Activated CD8-positive, alpha-beta T cell treated with anti-CD3 and anti-CD28 coated beads for 36 hours (primary cell): Measurements from ENCODE around the gene GRAP2. TPM values are rescaled to one million over a fixed set of nuclear protein-coding genes. Genes with fewer than 3 reads are reported as not detected.

Source experiments
- ATAC-seq: fragments of 200-7000 bp; cut with Tn5 transposase; one replicate; pipeline ENCODE4 v1.10.0; 2021; ENCODE audit warnings: mild to moderate bottlenecking, moderate library complexity
- CTCF ChIA-PET: fragments of 350-600 bp; sonication (Branson Sonifier 250); formaldehyde crosslinking; loops from one replicate; lab custom pipeline; 2021; ENCODE audit warnings: antibody characterized with exemption; lab: Charles Lee
- POLR2A ChIA-PET: fragments of 350-600 bp; sonication (Branson Sonifier 250); formaldehyde crosslinking; loops from one replicate; lab custom pipeline; 2021; ENCODE audit warnings: antibody characterized with exemption; lab: Charles Lee
- DNase-seq: peaks from one replicate; pipeline ENCODE4 v3.0.0-alpha.2; 2020
- H3K27ac Mint-ChIP-seq: one replicate; pipeline ENCODE4 v1.8.0; 2021; ENCODE audit warnings: mild to moderate bottlenecking, mixed read lengths
- H3K27me3 Mint-ChIP-seq: one replicate; pipeline ENCODE4 v1.8.0; 2021; ENCODE audit warnings: mixed read lengths
- H3K36me3 Mint-ChIP-seq: one replicate; pipeline ENCODE4 v1.8.0; 2021; ENCODE audit warnings: low read depth, mixed read lengths
- H3K4me1 Mint-ChIP-seq: one replicate; pipeline ENCODE4 v1.8.0; 2021; ENCODE audit warnings: low read depth, mixed read lengths
- H3K4me3 Mint-ChIP-seq: one replicate; pipeline ENCODE4 v1.8.0; 2021; ENCODE audit warnings: mild to moderate bottlenecking, moderate library complexity, mixed read lengths
- H3K9me3 Mint-ChIP-seq: one replicate; pipeline ENCODE4 v1.8.0; 2021; ENCODE audit warnings: mixed read lengths
- intact Hi-C: fragments of 100-400 bp; cut with micrococcal nuclease; formaldehyde crosslinking; loops from one replicate; pipeline ENCODE4 v1.10.0; 2022
- total RNA-seq, 2 experiments: library from RNA; stranded (reverse); gene quantifications; one replicate each; pipeline ENCODE4 v1.2.3, GENCODE V29; 2021
- TF ChIP-seq, protein P1 (sequence below): fragments of 200-600 bp; IDR thresholded peaks from one replicate; pipeline ENCODE4 v1.8.0; 2022; ENCODE audit warnings: antibody characterized with exemption, mild to moderate bottlenecking

Gene GRAP2
- total RNA-seq, 2 experiments from 2014 or later = 83.2 to 86.8 TPM

DNA sequence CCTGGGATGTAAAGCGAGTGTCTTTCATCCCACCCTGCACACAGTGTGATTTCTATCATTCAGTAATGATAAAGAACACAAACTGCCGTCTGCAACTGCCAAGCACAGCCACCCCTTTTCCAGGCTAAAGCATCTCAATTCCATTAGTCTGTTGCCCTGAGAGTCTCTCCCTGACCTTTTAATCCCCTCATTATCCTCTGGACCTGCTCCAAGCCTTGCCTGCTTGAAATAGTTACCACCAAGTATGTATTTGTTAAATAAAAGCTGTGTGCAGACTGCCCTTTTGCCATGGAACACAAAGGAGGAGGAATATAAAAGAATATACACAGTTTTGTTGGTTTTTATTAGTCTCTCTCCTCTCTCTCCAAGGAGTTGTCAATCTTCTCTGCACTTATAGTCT, 13.0 kb downstream of the GRAP2 start:
- peaks cover 13% of the 10 kb centered on the region for H3K36me3 Mint-ChIP-seq
- TF ChIP-seq, protein P1, sequence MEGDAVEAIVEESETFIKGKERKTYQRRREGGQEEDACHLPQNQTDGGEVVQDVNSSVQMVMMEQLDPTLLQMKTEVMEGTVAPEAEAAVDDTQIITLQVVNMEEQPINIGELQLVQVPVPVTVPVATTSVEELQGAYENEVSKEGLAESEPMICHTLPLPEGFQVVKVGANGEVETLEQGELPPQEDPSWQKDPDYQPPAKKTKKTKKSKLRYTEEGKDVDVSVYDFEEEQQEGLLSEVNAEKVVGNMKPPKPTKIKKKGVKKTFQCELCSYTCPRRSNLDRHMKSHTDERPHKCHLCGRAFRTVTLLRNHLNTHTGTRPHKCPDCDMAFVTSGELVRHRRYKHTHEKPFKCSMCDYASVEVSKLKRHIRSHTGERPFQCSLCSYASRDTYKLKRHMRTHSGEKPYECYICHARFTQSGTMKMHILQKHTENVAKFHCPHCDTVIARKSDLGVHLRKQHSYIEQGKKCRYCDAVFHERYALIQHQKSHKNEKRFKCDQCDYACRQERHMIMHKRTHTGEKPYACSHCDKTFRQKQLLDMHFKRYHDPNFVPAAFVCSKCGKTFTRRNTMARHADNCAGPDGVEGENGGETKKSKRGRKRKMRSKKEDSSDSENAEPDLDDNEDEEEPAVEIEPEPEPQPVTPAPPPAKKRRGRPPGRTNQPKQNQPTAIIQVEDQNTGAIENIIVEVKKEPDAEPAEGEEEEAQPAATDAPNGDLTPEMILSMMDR = no peak
- ATAC-seq = no peak
- POLR2A ChIA-PET = interaction anchor here (1.1 to 12.7 kb wide), 5 partner anchors 10 to 33 kb away, joined by 3 to 270 read pairs (median 4); no protein-coding TSS in a partner anchor
- H3K27ac Mint-ChIP-seq = peak overlapping the region; percentile 92
- H3K9me3 Mint-ChIP-seq = no peaks in the 10 kb centered on the region
- peaks cover 82% of the 10 kb centered on the region for H3K4me1 Mint-ChIP-seq
- H3K27me3 Mint-ChIP-seq = no peaks in the 10 kb centered on the region
- no peak for DNase-seq
- peak overlapping the region; percentile 80 for H3K4me3 Mint-ChIP-seq
- CTCF ChIA-PET = interaction anchor here (1.1 to 11.2 kb wide), 3 partner anchors 12 to 107 kb away, joined by 3 to 130 read pairs (median 9); no protein-coding TSS in a partner anchor
- intact Hi-C loops = loop anchor here (2.0 to 5.0 kb wide), 2 partner anchors 13 to 382 kb away; partner anchors contain the start of gene RPS19BP1

DNA sequence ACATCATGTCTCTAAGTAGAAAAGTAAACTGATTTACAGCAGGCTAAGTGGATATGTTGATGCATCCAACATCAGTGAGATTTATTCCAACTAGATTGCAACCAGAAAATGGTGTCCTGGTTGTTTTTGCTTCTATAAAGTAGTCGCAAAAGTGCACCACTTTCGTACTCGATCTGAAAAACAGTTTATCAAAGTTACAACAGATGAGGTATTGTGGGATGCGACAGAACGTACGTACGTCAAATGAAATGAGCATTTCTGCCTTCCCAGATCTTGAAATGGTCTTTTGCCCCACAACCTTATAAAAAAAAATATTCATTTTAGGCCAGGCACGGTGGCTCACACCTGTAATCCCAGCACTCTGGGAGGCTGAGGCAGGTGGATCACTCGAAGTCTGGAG, 13.7 kb downstream of the GRAP2 start:
- POLR2A ChIA-PET = interaction anchor here (1.1 to 12.7 kb wide), 4 partner anchors 10 to 27 kb away, joined by 4 to 270 read pairs (median 12); no protein-coding TSS in a partner anchor
- intact Hi-C loops = loop anchor here (5.0 kb wide), 1 partner anchor 382 kb away; the partner anchor contains the start of gene RPS19BP1
- ATAC-seq (no peak), DNase-seq (no peak)
- H3K4me1 Mint-ChIP-seq = peaks cover 80% of the 10 kb centered on the region
- H3K27me3 Mint-ChIP-seq = no peaks in the 10 kb centered on the region
- peaks cover 14% of the 10 kb centered on the region for H3K36me3 Mint-ChIP-seq
- peak overlapping the region; percentile 80 for H3K4me3 Mint-ChIP-seq
- H3K27ac Mint-ChIP-seq = peak overlapping the region; percentile 92
- TF ChIP-seq, protein P1 = no peak
- CTCF ChIA-PET = interaction anchor here (1.1 to 11.2 kb wide), 5 partner anchors 9 to 28 kb away, joined by 3 to 130 read pairs (median 7); no protein-coding TSS in a partner anchor
- H3K9me3 Mint-ChIP-seq = no peaks in the 10 kb centered on the region

DNA sequence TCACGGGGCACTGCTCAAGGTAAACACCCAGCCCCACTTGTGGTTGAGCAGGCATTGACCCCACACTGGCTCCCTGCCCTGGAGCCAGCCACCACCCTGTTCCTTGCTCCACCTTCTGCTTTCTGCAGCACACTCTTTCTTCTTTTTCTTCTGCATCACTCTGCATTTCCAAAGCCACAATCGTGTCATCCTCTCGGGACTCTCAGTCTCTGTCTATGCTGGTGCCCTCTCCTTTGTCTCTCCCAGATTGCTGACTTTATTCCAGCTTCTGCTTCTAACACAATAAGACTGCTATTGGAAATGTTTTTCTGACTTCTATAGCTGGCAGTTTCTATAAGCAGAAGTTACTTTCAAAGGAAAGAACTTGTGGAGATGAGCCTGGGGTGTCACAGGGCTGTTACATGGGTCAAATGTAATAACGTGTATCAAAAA, 14.4 kb downstream of the GRAP2 start:
- CTCF ChIA-PET = interaction anchor here (1.1 to 3.3 kb wide), 7 partner anchors 10 to 109 kb away, joined by 3 to 29 read pairs (median 5); no protein-coding TSS in a partner anchor
- TF ChIP-seq, protein P1 = no peak
- H3K27me3 Mint-ChIP-seq = no peaks in the 10 kb centered on the region
- POLR2A ChIA-PET = interaction anchor here (1.1 to 4.5 kb wide), 8 partner anchors 9 to 94 kb away, joined by 3 to 97 read pairs (median 12); partner anchors contain the start of gene GRAP2
- DNase-seq (no peak), ATAC-seq (no peak)
- peak overlapping the region; percentile 92 for H3K27ac Mint-ChIP-seq
- H3K36me3 Mint-ChIP-seq = peaks cover 14% of the 10 kb centered on the region
- intact Hi-C loops = no loop called here
- no peaks in the 10 kb centered on the region for H3K9me3 Mint-ChIP-seq
- peak overlapping the region; percentile 80 for H3K4me3 Mint-ChIP-seq
- H3K4me1 Mint-ChIP-seq = peaks cover 80% of the 10 kb centered on the region

GRCh38 chr22:39916496-39916895, 15.6 kb downstream of the GRAP2 start:
- ATAC-seq (no peak), DNase-seq (no peak)
- TF ChIP-seq, protein P1 = no peak
- peaks cover 9% of the 10 kb centered on the region for H3K36me3 Mint-ChIP-seq
- H3K27me3 Mint-ChIP-seq = no peaks in the 10 kb centered on the region
- H3K9me3 Mint-ChIP-seq = no peaks in the 10 kb centered on the region
- H3K4me3 Mint-ChIP-seq = peak overlapping the region; percentile 80
- intact Hi-C loops = no loop called here
- ChIA-PET CTCF (interaction anchor here (1.0 to 3.7 kb wide), 9 partner anchors 11 to 108 kb away, joined by 3 to 29 read pairs (median 5); partner anchors contain the start of gene TMA7B), POLR2A (interaction anchor here (0.8 to 4.5 kb wide), 10 partner anchors 10 to 394 kb away, joined by 3 to 97 read pairs (median 7); partner anchors contain the start of gene GRAP2)
- H3K4me1 Mint-ChIP-seq = peaks cover 82% of the 10 kb centered on the region
- H3K27ac Mint-ChIP-seq = peak overlapping the region; percentile 92
